Neural cell (in vitro differentiated cells): ENCODE measurements around the gene CHL1.

ENCODE experiments used
- CTCF ChIP-seq: fragments of 450-650 bp; IDR thresholded peaks from 2 replicates; pipeline ENCODE4 v1.5.1; 2014; ENCODE audit warnings: antibody characterized with exemption, mild to moderate bottlenecking, moderate library complexity; ENCODE audit not compliant: poor library complexity, severe bottlenecking
- EP300 ChIP-seq: fragments of 450-650 bp; conservative IDR thresholded peaks from 2 replicates; pipeline ENCODE4 v1.6.1; 2014; ENCODE audit warnings: antibody characterized with exemption, mild to moderate bottlenecking, moderate library complexity; ENCODE audit not compliant: poor library complexity, severe bottlenecking
- EZH2 ChIP-seq: fragments of 200-600, 300-800 bp; shearing (Covaris generic), sonication (generic); IDR thresholded peaks from 2 replicates; pipeline ENCODE4 v1.6.1; 2014; ENCODE audit warnings: antibody characterized with exemption, low read length, borderline replicate concordance, mild to moderate bottlenecking; ENCODE audit not compliant: insufficient read depth, poor library complexity, severe bottlenecking
- MXI1 ChIP-seq: fragments of 450-650 bp; conservative IDR thresholded peaks from 2 replicates; pipeline ENCODE4 v1.6.1; 2014; ENCODE audit warnings: antibody characterized with exemption, mild to moderate bottlenecking; ENCODE audit not compliant: poor library complexity, severe bottlenecking
- POLR2AphosphoS5 ChIP-seq: IDR thresholded peaks from 2 replicates; pipeline ENCODE4 v1.6.1; 2012
- SMC3 ChIP-seq: fragments of 450-650 bp; conservative IDR thresholded peaks from 2 replicates; pipeline ENCODE4 v1.6.1; 2014; ENCODE audit warnings: antibody characterized with exemption, mild to moderate bottlenecking, moderate library complexity; ENCODE audit not compliant: poor library complexity
- TF ChIP-seq, protein P1 (sequence below): IDR thresholded peaks from 2 replicates; pipeline ENCODE4 v1.6.1; 2012; ENCODE audit warnings: borderline replicate concordance

DNA sequence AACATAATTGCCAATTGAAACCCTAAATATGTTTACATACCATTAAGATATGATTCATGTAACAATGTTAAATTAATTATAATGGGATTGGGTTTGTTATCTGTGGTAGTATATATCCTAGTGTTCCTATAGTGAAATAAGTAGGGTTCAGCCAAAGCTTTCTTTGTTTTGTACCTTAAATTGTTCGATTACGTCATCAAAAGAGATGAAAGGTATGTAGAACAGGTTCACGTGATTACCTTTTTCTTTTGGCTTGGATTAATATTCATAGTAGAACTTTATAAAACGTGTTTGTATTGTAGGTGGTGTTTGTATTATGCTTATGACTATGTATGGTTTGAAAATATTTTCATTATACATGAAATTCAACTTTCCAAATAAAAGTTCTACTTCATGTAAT, 212.4 kb downstream of the CHL1 start:
- TF ChIP-seq POLR2AphosphoS5 (no peak), CTCF (no peak), MXI1 (no peak), SMC3 (no peak), EP300 (no peak), EZH2 (no peak)
- TF ChIP-seq, protein P1, sequence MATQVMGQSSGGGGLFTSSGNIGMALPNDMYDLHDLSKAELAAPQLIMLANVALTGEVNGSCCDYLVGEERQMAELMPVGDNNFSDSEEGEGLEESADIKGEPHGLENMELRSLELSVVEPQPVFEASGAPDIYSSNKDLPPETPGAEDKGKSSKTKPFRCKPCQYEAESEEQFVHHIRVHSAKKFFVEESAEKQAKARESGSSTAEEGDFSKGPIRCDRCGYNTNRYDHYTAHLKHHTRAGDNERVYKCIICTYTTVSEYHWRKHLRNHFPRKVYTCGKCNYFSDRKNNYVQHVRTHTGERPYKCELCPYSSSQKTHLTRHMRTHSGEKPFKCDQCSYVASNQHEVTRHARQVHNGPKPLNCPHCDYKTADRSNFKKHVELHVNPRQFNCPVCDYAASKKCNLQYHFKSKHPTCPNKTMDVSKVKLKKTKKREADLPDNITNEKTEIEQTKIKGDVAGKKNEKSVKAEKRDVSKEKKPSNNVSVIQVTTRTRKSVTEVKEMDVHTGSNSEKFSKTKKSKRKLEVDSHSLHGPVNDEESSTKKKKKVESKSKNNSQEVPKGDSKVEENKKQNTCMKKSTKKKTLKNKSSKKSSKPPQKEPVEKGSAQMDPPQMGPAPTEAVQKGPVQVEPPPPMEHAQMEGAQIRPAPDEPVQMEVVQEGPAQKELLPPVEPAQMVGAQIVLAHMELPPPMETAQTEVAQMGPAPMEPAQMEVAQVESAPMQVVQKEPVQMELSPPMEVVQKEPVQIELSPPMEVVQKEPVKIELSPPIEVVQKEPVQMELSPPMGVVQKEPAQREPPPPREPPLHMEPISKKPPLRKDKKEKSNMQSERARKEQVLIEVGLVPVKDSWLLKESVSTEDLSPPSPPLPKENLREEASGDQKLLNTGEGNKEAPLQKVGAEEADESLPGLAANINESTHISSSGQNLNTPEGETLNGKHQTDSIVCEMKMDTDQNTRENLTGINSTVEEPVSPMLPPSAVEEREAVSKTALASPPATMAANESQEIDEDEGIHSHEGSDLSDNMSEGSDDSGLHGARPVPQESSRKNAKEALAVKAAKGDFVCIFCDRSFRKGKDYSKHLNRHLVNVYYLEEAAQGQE, result no peak
